Subcutaneous abdominal adipose tissue (tissue), 5 donors: ENCODE results near the gene KCNJ5.
"Not testable (repeated sequence)": the region's sequence is repeated elsewhere in the genome, so short reads cannot be mapped to it uniquely, and the experiment has no call there.

Experiments used
- H3K27ac ChIP-seq: one replicate; pipeline ENCODE4 v1.7.0; 2013; ENCODE audit warnings: low read depth, mild to moderate bottlenecking, inconsistent platforms, low read length, moderate library complexity
- H3K27me3 ChIP-seq, 5 donors: one replicate each; pipeline ENCODE4 v1.7.0; 2013; ENCODE audit warnings: low read length in 5 of 5, inconsistent platforms in 1 of 5; ENCODE audit not compliant: control insufficient read depth in 5 of 5, insufficient read depth in 4 of 5
- H3K36me3 ChIP-seq, 5 donors: one replicate each; pipeline ENCODE4 v1.7.0; 2013; ENCODE audit warnings: low read length in 5 of 5; ENCODE audit not compliant: control insufficient read depth in 5 of 5, insufficient read depth in 5 of 5
- H3K4me1 ChIP-seq, 5 donors: one replicate each; pipeline ENCODE4 v1.7.0; 2013; ENCODE audit warnings: low read length in 5 of 5, mild to moderate bottlenecking in 3 of 5, moderate library complexity in 1 of 5; ENCODE audit not compliant: control insufficient read depth in 5 of 5, insufficient read depth in 5 of 5
- H3K4me3 ChIP-seq, 5 donors: one replicate each; pipeline ENCODE4 v1.7.0; 2013; ENCODE audit warnings: low read length in 5 of 5, low read depth in 1 of 5
- H3K9ac ChIP-seq, 5 donors: one replicate each; pipeline ENCODE4 v1.7.0; 2013; ENCODE audit warnings: low read length in 5 of 5, mild to moderate bottlenecking in 4 of 5, moderate library complexity in 3 of 5
- H3K9me3 ChIP-seq, 5 donors: one replicate each; pipeline ENCODE4 v1.7.0; 2013; ENCODE audit warnings: low read length in 5 of 5; ENCODE audit not compliant: control insufficient read depth in 5 of 5
- donor health status: healthy.
- donor health status: healthy.
- donor health status: healthy.
- donor health status: healthy.
- donor health status: healthy.

Gene KCNJ5

DNA sequence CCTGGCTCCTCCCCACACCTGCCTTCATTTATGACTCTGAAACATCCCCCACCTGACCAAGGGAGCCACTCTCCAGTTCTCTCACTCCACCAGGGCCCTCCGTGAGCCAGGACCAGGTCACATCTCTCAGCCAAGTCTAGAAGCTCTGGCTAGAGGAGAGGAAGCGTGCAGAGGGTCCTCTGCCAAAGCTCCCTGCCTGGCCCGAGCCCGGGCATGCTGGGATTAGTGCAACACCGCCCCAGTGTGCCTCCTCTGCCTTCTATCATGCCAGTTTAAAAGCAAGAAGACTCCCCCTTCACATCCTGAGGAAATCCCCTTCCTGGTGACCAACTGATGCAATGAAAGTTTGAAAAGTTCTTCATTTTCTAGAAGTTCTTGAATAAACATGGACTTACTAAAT lies 28.1 kb downstream of the KCNJ5 start:
- H3K27me3 ChIP-seq = peaks cover 0 to 13% (median 0%) of the 10 kb centered on the region in 5 donors
- H3K27ac ChIP-seq = no peak overlapping the region
- H3K4me1 ChIP-seq = peaks cover 0 to 10% (median 0%) of the 10 kb centered on the region in 5 donors
- no peak overlapping the region for H3K9ac ChIP-seq
- H3K4me3 ChIP-seq = no peak overlapping the region
- no peaks in the 10 kb centered on the region for H3K9me3 ChIP-seq
- H3K36me3 ChIP-seq = no peaks in the 10 kb centered on the region

GRCh38 chr11:128919635-128920034 lies 28.5 kb downstream of the KCNJ5 start:
- not testable (repeated sequence) for H3K9ac ChIP-seq, H3K9me3 ChIP-seq, H3K27ac ChIP-seq, H3K36me3 ChIP-seq, H3K4me3 ChIP-seq, H3K4me1 ChIP-seq
- peaks cover 0 to 12% (median 0%) of the 10 kb centered on the region in 5 donors for H3K27me3 ChIP-seq

GRCh38 chr11:128920666-128921065 lies 29.5 kb downstream of the KCNJ5 start:
- Histone ChIP-seq H3K4me3 (no peak overlapping the region), H3K36me3 (no peaks in the 10 kb centered on the region), H3K4me1 (peaks cover 0 to 10% (median 0%) of the 10 kb centered on the region in 5 donors), H3K27ac (no peak overlapping the region), H3K9ac (no peak overlapping the region), H3K9me3 (no peaks in the 10 kb centered on the region), H3K27me3 (peaks cover 0 to 6% (median 0%) of the 10 kb centered on the region in 5 donors)

DNA sequence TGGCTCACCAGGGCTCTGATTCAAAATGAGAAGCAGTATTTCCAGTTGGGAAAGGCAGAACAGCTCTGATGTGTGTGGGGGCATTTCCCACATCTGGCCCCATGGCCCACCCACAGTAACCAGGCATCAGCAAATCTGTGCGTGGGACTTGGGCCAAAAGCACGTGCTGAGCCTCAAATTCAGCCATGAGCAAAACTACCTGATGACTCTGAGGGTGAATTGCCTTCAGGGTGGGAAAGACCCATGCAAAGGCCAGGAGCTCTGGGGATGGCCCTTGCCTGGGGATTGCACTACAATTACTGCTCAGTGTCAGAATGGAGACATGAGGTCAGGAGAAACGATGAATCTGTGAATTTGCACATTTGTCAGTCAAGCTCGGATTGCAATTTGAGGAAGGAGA lies 30.6 kb downstream of the KCNJ5 start:
- H3K9ac ChIP-seq = no peak overlapping the region
- no peaks in the 10 kb centered on the region for H3K9me3 ChIP-seq
- no peak overlapping the region for H3K4me3 ChIP-seq

DNA sequence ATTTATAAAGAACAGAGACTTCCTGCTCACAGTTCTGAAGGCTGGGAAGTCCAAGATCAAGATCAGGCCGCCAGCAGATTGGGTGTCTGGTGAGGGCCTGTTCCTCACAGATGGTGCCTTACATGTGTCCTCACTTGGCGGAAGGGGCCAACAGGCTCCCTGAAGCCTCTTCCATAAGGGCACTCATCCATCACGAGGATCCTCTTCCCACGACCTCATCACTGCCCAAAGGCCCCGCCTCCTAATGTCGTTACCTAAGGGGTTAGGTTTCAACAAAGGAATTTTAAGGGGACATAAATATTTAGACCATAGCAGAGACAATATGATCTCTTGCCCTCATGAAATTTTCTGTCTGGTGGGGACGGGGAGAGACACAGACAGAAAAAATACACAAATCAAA lies 32.9 kb downstream of the KCNJ5 start:
- no peak overlapping the region for H3K27ac ChIP-seq
- no peak overlapping the region for H3K9ac ChIP-seq
- H3K9me3 ChIP-seq = no peaks in the 10 kb centered on the region
- peaks cover 0 to under 1% (median 0%) of the 10 kb centered on the region in 5 donors for H3K4me1 ChIP-seq
- no peaks in the 10 kb centered on the region for H3K36me3 ChIP-seq
- peaks cover 0 to 6% (median 0%) of the 10 kb centered on the region in 5 donors for H3K27me3 ChIP-seq
- no peak overlapping the region for H3K4me3 ChIP-seq

More for the DNA sequence above, 30.6 kb downstream of the KCNJ5 start:
- H3K36me3 ChIP-seq = no peaks in the 10 kb centered on the region
- H3K27ac ChIP-seq = no peak overlapping the region
- H3K4me1 ChIP-seq = peaks cover 0 to 10% (median 0%) of the 10 kb centered on the region in 5 donors
- H3K27me3 ChIP-seq = peaks cover 0 to 9% (median 0%) of the 10 kb centered on the region in 5 donors

GRCh38 chr11:128924510-128925249 lies 33.5 kb downstream of the KCNJ5 start:
- no peak overlapping the region for H3K9ac ChIP-seq
- no peaks in the 10 kb centered on the region for H3K9me3 ChIP-seq
- no peak overlapping the region for H3K27ac ChIP-seq
- H3K4me1 ChIP-seq = no peaks in the 10 kb centered on the region
- H3K27me3 ChIP-seq = peaks cover 0 to 8% (median 3%) of the 10 kb centered on the region in 5 donors
- no peaks in the 10 kb centered on the region for H3K36me3 ChIP-seq
- H3K4me3 ChIP-seq = no peak overlapping the region

- Histone ChIP-seq H3K4me3 (no peak overlapping the region), H3K36me3 (no peaks in the 10 kb centered on the region), H3K27me3 (peaks cover 0 to 13% (median 3%) of the 10 kb centered on the region in 5 donors), H3K27ac (no peak overlapping the region), H3K4me1 (no peaks in the 10 kb centered on the region), H3K9ac (no peak overlapping the region), H3K9me3 (no peaks in the 10 kb centered on the region)
These were observed 34.1 kb downstream of the KCNJ5 start for GRCh38 chr11:128925250-128925600.

DNA sequence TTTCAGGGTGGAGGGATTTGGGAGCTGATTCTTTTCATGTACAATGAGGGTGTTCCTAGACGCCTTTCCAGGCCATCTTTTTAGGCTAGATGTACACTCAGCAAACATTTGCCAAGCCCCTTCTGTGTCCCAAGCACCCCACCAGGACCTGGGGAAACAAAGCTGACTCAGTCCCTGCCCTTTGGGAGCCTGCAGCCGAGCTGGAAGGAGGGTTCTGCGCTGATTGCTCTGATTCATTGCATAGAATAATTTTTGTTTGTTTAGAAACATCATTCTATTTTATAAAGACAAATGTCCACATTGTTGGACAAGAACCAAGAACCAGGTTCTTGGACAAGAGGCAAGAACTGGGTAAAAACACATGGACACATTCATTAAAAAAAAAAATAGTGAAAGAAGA lies 34.8 kb downstream of the KCNJ5 start:
- no peak overlapping the region for H3K9ac ChIP-seq
- no peak overlapping the region for H3K27ac ChIP-seq
- H3K36me3 ChIP-seq = no peaks in the 10 kb centered on the region
- no peak overlapping the region for H3K4me3 ChIP-seq
- H3K9me3 ChIP-seq = no peaks in the 10 kb centered on the region
- no peaks in the 10 kb centered on the region for H3K4me1 ChIP-seq
- peaks cover 0 to 10% (median 3%) of the 10 kb centered on the region in 5 donors for H3K27me3 ChIP-seq

- Histone ChIP-seq H3K27me3 (peaks cover 0 to 10% (median 3%) of the 10 kb centered on the region in 5 donors), H3K4me1 (no peaks in the 10 kb centered on the region), H3K9ac (no peak overlapping the region), H3K9me3 (no peaks in the 10 kb centered on the region), H3K27ac (no peak overlapping the region), H3K36me3 (no peaks in the 10 kb centered on the region), H3K4me3 (no peak overlapping the region)
These were observed 35.4 kb downstream of the KCNJ5 start for GRCh38 chr11:128926437-128927107.

DNA sequence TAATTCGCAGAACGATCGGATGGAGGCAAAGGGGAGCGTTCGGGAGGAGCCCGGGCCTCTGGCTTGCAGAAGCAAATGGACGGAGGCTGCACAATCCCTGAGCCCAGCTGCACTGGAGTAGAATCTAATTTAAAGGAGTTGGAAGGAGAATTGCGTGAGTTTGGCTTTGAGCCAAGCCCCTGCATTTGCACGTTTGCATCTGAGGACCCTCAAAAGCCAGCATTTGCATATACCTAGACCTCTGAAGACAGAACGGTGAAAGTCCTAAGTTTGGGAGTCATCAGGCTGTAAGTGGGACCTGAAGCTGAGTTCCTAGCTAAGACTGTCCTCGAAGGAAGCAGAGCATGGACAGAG lies 35.9 kb downstream of the KCNJ5 start:
- Histone ChIP-seq H3K4me1 (no peaks in the 10 kb centered on the region), H3K9ac (no peak overlapping the region), H3K4me3 (no peak overlapping the region), H3K9me3 (no peaks in the 10 kb centered on the region), H3K36me3 (no peaks in the 10 kb centered on the region), H3K27me3 (peaks cover 0 to 12% (median 3%) of the 10 kb centered on the region in 5 donors), H3K27ac (no peak overlapping the region)
